Erythroblast (primary cell): ENCODE results near the gene ARHGEF12.

Experiments used
- DNase-seq, 2 experiments: peaks; one replicate each; lab custom pipeline; 2025; lab: John Stamatoyannopoulos, UW
- GATA1 ChIP-seq: IDR thresholded peaks from 2 replicates; pipeline ENCODE4 v1.6.1; 2011; ENCODE audit warnings: low read depth, mild to moderate bottlenecking, control low read depth, low read length, moderate library complexity
- POLR2A ChIP-seq: IDR thresholded peaks from 2 replicates; pipeline ENCODE4 v1.6.1; 2011; ENCODE audit warnings: mild to moderate bottlenecking, low read length

Gene ARHGEF12

GRCh38 chr11:120335908-120336640, at the start of gene ARHGEF12:
ARHGEF12 (plus strand) TSS chr11:120336413; CDS start chr11:120337244, 831 bp downstream.
- peak; percentile 78 for TF ChIP-seq POLR2A
- TF ChIP-seq GATA1 = no peak
- DNase-seq = peak; percentile 96 to 97

GRCh38 chr11:120288021-120288420, 48.2 kb upstream of the ARHGEF12 start:
- TF ChIP-seq GATA1 (no peak), POLR2A (no peak)
- DNase-seq = no peak

DNA sequence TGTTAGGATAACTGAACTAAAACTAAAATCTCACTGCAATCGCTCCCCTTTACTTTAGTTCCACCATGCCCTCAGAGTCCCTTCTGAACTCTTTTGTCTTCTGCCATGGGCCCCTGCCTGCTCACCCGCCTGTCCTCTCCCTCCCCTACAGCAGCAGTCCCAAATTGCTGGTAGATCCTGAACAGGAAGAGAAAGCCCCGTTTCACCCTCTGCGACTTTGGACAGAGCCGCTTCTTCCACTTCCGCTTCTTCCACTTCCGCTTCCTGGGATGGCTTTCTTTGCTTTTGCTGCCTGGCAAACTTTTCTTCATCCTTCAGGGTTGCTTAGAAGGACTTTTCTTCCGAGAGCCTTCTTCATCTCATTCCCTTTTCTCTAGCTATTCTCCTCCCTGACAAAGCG, 46.8 kb upstream of the ARHGEF12 start:
- DNase-seq = no peak
- TF ChIP-seq POLR2A = no peak
- TF ChIP-seq GATA1 = no peak

DNA sequence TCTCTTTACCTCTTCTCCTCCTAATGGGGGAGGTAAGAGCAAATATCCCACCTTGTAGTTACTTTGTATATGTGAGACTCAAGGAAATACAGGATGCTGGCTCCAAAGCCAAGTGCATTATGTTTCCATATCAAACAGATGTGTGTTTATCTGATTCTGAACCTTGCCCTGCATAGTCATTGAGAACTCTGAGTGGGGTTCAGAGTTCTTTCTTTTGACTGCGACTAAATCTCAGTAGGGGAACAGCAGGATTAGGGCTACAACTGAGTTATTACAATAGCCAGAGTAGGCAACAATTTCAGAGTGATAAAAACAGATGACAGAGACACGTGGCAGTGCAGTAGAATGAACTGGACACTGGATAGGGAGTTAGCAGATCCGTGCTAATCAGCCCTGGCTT, 45.3 kb upstream of the ARHGEF12 start:
- TF ChIP-seq GATA1 = no peak
- no peak for TF ChIP-seq POLR2A

DNA sequence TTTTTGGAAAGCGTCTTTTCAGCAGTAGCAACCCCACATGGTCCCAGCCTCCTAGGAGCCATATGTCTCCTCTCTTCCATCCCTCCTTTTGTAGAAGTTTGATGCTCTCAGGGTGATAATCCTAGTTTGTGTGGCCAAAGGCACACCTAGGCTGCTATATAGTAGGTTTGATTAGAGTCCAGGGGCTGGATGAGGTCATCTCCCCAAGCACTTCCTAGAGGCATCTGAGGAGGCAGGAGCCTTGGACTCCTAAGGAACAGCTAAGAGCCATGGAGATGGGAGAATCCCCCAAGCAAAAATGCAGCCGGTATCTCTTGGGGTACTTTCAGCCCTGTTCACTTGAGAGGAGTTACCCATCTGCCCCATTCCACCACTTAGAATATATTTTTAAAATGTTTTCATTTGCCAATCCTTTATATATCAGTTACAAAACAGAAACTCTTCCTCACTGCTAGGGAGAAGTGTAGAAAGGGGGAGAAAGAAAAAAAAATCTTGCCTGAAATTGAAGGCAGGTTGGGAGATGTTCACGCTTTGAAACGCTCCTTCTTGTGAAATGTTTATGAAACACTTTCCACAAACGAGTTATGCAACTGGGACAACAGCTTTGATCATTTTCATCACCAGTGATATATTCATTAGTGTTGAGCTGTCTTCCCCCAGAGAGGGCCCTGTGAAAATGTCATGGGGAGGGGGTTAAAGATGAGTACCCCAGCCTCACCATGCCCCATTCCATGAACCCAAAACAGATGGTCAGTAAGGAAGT, 43.0 kb upstream of the ARHGEF12 start:
- no peak for TF ChIP-seq POLR2A
- no peak for TF ChIP-seq GATA1
- DNase-seq = no peak

More for the DNA sequence above, 45.3 kb upstream of the ARHGEF12 start:
- DNase-seq = no peak

GRCh38 chr11:120294096-120294495, 42.1 kb upstream of the ARHGEF12 start:
- TF ChIP-seq GATA1 = no peak
- TF ChIP-seq POLR2A = no peak
- DNase-seq = no peak

DNA sequence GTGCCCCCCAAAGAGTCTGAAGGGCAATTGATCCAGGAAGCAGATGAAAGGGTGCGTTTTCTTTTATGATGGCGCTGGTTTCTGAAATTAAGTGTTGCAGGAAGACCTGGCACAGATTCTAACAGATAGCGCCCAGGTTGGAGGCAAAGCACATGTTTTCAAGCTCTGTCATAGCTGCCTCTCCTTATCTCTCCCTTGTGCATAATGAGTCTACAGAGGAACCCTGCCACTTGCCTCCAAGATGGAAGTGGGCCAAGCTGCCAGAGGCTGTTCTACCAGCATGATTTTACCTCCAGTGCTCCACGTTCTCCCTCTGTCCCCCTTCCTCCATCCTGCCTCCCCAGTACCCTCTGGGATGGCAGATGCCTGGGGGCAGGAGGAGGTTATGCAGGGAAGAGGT, 41.1 kb upstream of the ARHGEF12 start:
- no peak for TF ChIP-seq POLR2A
- TF ChIP-seq GATA1 = no peak
- no peak for DNase-seq

- TF ChIP-seq POLR2A (no peak), GATA1 (no peak)
- DNase-seq = no peak
These were observed 39.7 kb upstream of the ARHGEF12 start for GRCh38 chr11:120296554-120296953.

DNA sequence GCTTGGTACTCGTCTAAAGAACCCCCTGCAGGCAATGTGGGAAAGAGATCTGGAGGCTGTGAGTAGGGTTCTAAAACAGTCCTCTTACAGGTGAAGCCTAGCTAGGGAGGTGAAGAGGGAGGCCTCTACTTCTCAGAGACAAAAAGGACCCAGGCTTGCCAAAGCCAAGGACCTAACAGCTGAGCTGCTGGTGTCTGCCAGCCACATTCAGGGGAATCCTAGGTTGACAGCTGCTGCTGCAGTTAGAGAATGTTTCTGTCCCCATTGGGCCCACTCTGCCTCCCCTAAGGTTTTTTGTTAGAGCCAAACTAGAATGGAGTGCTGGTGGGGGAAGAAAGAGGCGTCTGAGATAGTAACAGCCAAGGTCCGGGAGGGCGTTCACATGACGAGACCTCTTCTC, 37.8 kb upstream of the ARHGEF12 start:
- TF ChIP-seq POLR2A = no peak
- no peak for TF ChIP-seq GATA1
- DNase-seq = no peak

GRCh38 chr11:120302001-120302805, 34.0 kb upstream of the ARHGEF12 start:
- no peak for TF ChIP-seq POLR2A
- TF ChIP-seq GATA1 = no peak
- DNase-seq = no peak

DNA sequence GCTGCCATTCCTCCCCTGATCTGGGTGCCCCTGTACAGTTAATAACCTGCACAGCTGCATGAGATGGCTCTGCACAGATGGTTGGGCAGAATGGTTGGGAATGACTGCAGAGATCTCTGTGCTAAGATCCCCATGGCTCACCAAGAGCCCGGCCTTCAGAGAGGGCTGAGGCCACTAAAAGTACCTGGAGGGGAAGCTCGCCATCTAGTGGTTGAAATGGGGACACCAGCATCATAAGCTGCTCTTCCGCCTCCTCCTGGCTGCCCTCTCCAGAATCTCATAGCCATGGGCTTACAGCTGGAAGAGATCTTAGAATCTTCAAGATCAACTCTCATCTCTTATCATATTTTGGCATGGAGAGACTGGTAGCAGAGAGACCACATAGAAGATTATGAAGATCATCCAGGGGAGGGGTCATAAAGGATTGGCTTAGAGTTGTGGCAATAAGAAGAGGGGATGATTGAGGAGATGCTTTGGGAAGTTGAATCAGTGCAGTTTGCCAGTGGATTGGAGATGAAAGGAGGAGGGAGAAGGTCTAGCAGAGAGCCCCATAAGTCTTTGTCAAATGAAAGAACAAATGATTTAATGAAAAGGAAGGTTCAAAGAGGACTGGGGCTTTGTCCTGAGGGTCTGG, 33.1 kb upstream of the ARHGEF12 start:
- no peak for TF ChIP-seq POLR2A
- no peak for TF ChIP-seq GATA1
- peak; percentile 63 to 82 for DNase-seq

DNA sequence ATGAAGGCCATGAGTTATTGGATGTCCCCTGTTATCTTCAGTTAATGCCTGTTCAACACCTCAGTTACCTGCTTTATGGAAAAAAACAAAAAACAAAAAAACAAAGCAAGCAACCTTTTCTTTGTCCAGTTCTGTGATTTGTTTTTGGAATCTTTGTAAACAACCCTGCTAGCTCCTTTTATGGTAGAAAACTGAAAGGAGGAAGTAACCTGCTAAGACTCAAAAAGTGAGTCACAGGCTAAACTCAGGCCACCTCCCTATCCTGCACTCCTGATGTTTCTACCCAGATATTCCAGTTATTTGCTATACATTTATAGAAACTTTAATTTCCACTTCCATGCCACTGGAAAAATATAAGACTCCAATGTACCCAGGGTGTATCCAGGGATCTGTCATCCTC, 31.7 kb upstream of the ARHGEF12 start:
- TF ChIP-seq GATA1 (no peak), POLR2A (no peak)
- DNase-seq = no peak

DNA sequence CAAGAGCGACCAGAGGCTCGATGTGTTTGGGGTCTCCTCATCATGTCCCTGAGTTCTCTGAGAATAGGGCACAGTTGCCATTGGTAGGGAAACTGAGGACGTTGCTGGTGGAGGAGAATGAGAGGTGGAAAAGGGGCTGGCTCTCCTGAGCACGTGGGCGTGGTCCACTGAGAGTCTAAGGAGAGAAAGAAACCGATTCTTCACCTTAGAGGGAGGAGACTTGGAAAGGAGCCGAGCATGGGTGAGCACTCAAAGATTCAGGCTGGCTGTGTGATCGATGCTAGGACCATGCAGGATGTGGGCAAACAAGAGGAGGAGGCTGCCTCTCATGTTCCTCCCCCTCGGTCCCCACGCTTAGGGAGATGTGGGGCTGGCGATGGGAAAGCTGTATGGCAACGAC, 30.9 kb upstream of the ARHGEF12 start:
- TF ChIP-seq POLR2A = no peak
- TF ChIP-seq GATA1 = no peak
- DNase-seq = no peak
